H1 (cell line): Measurements from ENCODE around the gene RRAS. TPM values are rescaled to one million over a fixed set of nuclear protein-coding genes. Genes with fewer than 3 reads are reported as not detected.
A peak's percentile ranks its signal among the peaks of the same experiment; 100 is the strongest.

Experiments
- CTCF ChIA-PET: fragments of 300-600 bp; sonication (Branson Sonifier 250); formaldehyde crosslinking; loops from one replicate; lab custom pipeline; 2021; ENCODE audit not compliant: partially characterized antibody; lab: Charles Lee
- POLR2A ChIA-PET: fragments of 300-600 bp; sonication (Branson Sonifier 250); formaldehyde crosslinking; loops from one replicate; lab custom pipeline; 2021; ENCODE audit warnings: inconsistent platforms; ENCODE audit not compliant: partially characterized antibody; lab: Charles Lee
- DNase-seq, 2 experiments: peaks; one replicate each; pipeline versions ENCODE4 v3.0.0 to v3.0.0-alpha.2; 2010 to 2022; ENCODE audit warnings: low spot score in 2 of 2, low read depth in 1 of 2, mixed read lengths in 1 of 2
- FAIRE-seq: peaks from 2 replicates; lab custom pipeline; 2011; peaks lifted over from hg19 to GRCh38; lab: Jason Lieb, UNC
- H2AFZ ChIP-seq: 2 replicates; pipeline ENCODE4 v1.8.1; 2012; ENCODE audit warnings: low read length, inconsistent platforms
- H2AK5ac ChIP-seq: 2 replicates; pipeline ENCODE4 v1.6.1; 2013; ENCODE audit warnings: low read depth, low read length
- H2BK120ac ChIP-seq: replicated peaks from 2 replicates; pipeline ENCODE3; 2013; ENCODE audit warnings: low read depth, low read length, inconsistent platforms
- H2BK12ac ChIP-seq: 2 replicates; pipeline ENCODE4 v1.6.1; 2013; ENCODE audit warnings: low read depth, low read length
- H2BK15ac ChIP-seq: 2 replicates; pipeline ENCODE4 v1.6.1; 2013; ENCODE audit warnings: low read length
- H2BK20ac ChIP-seq: 2 replicates; pipeline ENCODE4 v1.6.1; 2013; ENCODE audit warnings: low read length
- H2BK5ac ChIP-seq: 2 replicates; pipeline ENCODE4 v1.6.1; 2013; ENCODE audit warnings: low read depth, low read length
- H3K14ac ChIP-seq: 2 replicates; pipeline ENCODE4 v1.6.1; 2013; ENCODE audit warnings: inconsistent platforms; ENCODE audit not compliant: insufficient read length
- H3K18ac ChIP-seq: 2 replicates; pipeline ENCODE4 v1.6.1; 2013; ENCODE audit warnings: low read length; ENCODE audit errors: extremely low read depth
- H3K23ac ChIP-seq: 2 replicates; pipeline ENCODE4 v1.6.1; 2013; ENCODE audit warnings: inconsistent platforms; ENCODE audit not compliant: insufficient read length
- H3K23me2 ChIP-seq: 2 replicates; pipeline ENCODE4 v1.6.1; 2013; ENCODE audit warnings: low read depth, low read length
- H3K27ac ChIP-seq: 2 replicates; pipeline ENCODE4 v1.6.1; 2011; ENCODE audit warnings: low read depth, low read length, inconsistent platforms
- H3K27me3 ChIP-seq, 4 experiments: replicated peaks in 1 of 4; 1 replicate in 1 of 4; 2 replicates in 3 of 4; pipeline versions ENCODE4 v1.6.1 to v1.8.1; 2011 to 2013; ENCODE audit warnings: low read length in 3 of 4, mild to moderate bottlenecking in 3 of 4, inconsistent platforms in 2 of 4, mixed read lengths in 2 of 4, moderate library complexity in 1 of 4; ENCODE audit not compliant: control insufficient read depth in 3 of 4, insufficient read depth in 3 of 4; ENCODE audit errors: extremely low read depth in 1 of 4
- H3K36me3 ChIP-seq, 4 experiments: 2 replicates each; pipeline versions ENCODE4 v1.6.1 to v1.8.1; 2011 to 2013; ENCODE audit warnings: mild to moderate bottlenecking in 4 of 4, low read length in 3 of 4, moderate library complexity in 2 of 4, control low read depth in 1 of 4, inconsistent platforms in 1 of 4; ENCODE audit not compliant: insufficient read depth in 4 of 4, control insufficient read depth in 2 of 4
- H3K4ac ChIP-seq: replicated peaks from 2 replicates; pipeline ENCODE3; 2013; ENCODE audit warnings: low read length, low read depth, mixed read lengths, inconsistent platforms; ENCODE audit not compliant: insufficient read length
- H3K4me1 ChIP-seq, 4 experiments: replicated peaks in 1 of 4; 1 replicate in 1 of 4; 2 replicates in 3 of 4; pipeline versions ENCODE4 v1.6.1 to v1.8.1; 2011 to 2013; ENCODE audit warnings: low read length in 3 of 4, inconsistent platforms in 2 of 4, mixed read lengths in 1 of 4; ENCODE audit not compliant: insufficient read depth in 4 of 4, control insufficient read depth in 3 of 4
- H3K4me2 ChIP-seq, 2 experiments: 2 replicates each; pipeline versions ENCODE4 v1.6.1 to v1.8.1; 2011 to 2013; ENCODE audit warnings: low read depth in 2 of 2, low read length in 2 of 2, control low read depth in 1 of 2, inconsistent platforms in 1 of 2, mild to moderate bottlenecking in 1 of 2; ENCODE audit not compliant: insufficient read depth in 1 of 2
- H3K4me3 ChIP-seq, 4 experiments: fragments of 200-600, 300-600 bp in 1 of 4; sonication (generic), shearing (Covaris generic), sonication (Bioruptor Twin) in 1 of 4; 2 replicates each; pipeline versions ENCODE4 v1.5.1 to v1.8.1; 2011 to 2016; ENCODE audit warnings: low read length in 4 of 4, low read depth in 3 of 4, control low read depth in 2 of 4, inconsistent platforms in 2 of 4, mild to moderate bottlenecking in 2 of 4, mixed read lengths in 1 of 4, moderate library complexity in 1 of 4; ENCODE audit not compliant: insufficient read depth in 2 of 4; ENCODE audit errors: extremely low read depth in 1 of 4
- H3K56ac ChIP-seq: replicated peaks from 2 replicates; pipeline ENCODE3; 2013; ENCODE audit warnings: low read depth, mild to moderate bottlenecking, mixed read lengths, low read length, inconsistent platforms; ENCODE audit not compliant: insufficient read length
- H3K79me1 ChIP-seq: 2 replicates; pipeline ENCODE4 v1.6.1; 2013; ENCODE audit warnings: low read depth, low read length, control low read depth
- H3K79me2 ChIP-seq, 2 experiments: 2 replicates each; pipeline versions ENCODE4 v1.6.1 to v1.8.1; 2012 to 2013; ENCODE audit warnings: low read length in 2 of 2, mild to moderate bottlenecking in 2 of 2, inconsistent platforms in 1 of 2; ENCODE audit not compliant: insufficient read depth in 2 of 2, control insufficient read depth in 1 of 2
- H3K9ac ChIP-seq, 4 experiments: replicated peaks in 1 of 4; 1 replicate in 1 of 4; 2 replicates in 3 of 4; pipeline versions ENCODE4 v1.6.1 to v1.8.1; 2011 to 2013; ENCODE audit warnings: low read depth in 3 of 4, low read length in 3 of 4, control low read depth in 2 of 4, mild to moderate bottlenecking in 2 of 4, moderate library complexity in 2 of 4, inconsistent platforms in 1 of 4; ENCODE audit errors: extremely low read depth in 1 of 4
- H3K9me3 ChIP-seq, 2 experiments: 2 replicates each; pipeline versions ENCODE4 v1.6.1 to v1.8.1; 2012 to 2013; ENCODE audit warnings: mild to moderate bottlenecking in 2 of 2, moderate library complexity in 2 of 2, control low read depth in 1 of 2, inconsistent platforms in 1 of 2, low read depth in 1 of 2, low read length in 1 of 2, mixed read lengths in 1 of 2; ENCODE audit not compliant: insufficient read depth in 2 of 2
- H4K20me1 ChIP-seq, 2 experiments: replicated peaks in 1 of 2; 2 replicates each; pipeline versions ENCODE3 to v1.8.1; 2011 to 2013; ENCODE audit warnings: inconsistent platforms in 2 of 2, low read length in 2 of 2, mild to moderate bottlenecking in 1 of 2; ENCODE audit not compliant: insufficient read depth in 2 of 2, control insufficient read depth in 1 of 2
- H4K5ac ChIP-seq: 2 replicates; pipeline ENCODE4 v1.6.1; 2013; ENCODE audit warnings: low read length, low read depth, mixed read lengths, inconsistent platforms; ENCODE audit not compliant: insufficient read length
- H4K8ac ChIP-seq: 2 replicates; pipeline ENCODE4 v1.8.0; 2013; ENCODE audit warnings: mild to moderate bottlenecking, moderate library complexity, low read length, inconsistent platforms; ENCODE audit not compliant: insufficient read depth; ENCODE audit errors: extremely low read depth
- H4K91ac ChIP-seq: replicated peaks from 2 replicates; pipeline ENCODE3; 2013; ENCODE audit warnings: low read length, mixed read lengths, inconsistent platforms; ENCODE audit not compliant: insufficient read length
- ASH2L ChIP-seq: fragments of 200-600, 300-600 bp; sonication (generic); IDR thresholded peaks from one replicate; pipeline ENCODE4 v1.7.1; 2017; ENCODE audit warnings: low read length
- CBX5 ChIP-seq: fragments of 300-800, 300-1000 bp; sonication (generic); IDR thresholded peaks from 2 replicates; pipeline ENCODE4 v1.7.1; 2016; ENCODE audit warnings: antibody characterized with exemption, low read length, low read depth
- CHD2 ChIP-seq: IDR thresholded peaks from 2 replicates; pipeline ENCODE4 v1.6.1; 2012; ENCODE audit warnings: low read length, improper control_type of control experiment
- EZH2 ChIP-seq: fragments of 200-600 bp; sonication (generic); IDR thresholded peaks from 2 replicates; pipeline ENCODE4 v1.7.1; 2012; ENCODE audit warnings: low read depth, mild to moderate bottlenecking, moderate library complexity, low read length, inconsistent platforms; ENCODE audit not compliant: severe bottlenecking
- GABPA ChIP-seq: IDR thresholded peaks from 2 replicates; pipeline ENCODE4 v1.6.1; 2011; ENCODE audit warnings: mild to moderate bottlenecking, low read length, moderate library complexity, borderline replicate concordance; ENCODE audit not compliant: insufficient read depth
- MAFK ChIP-seq: IDR thresholded peaks from 2 replicates; pipeline ENCODE4 v1.6.1; 2012; ENCODE audit warnings: low read depth, mild to moderate bottlenecking, improper control_type of control experiment, low read length
- RBBP5 ChIP-seq: IDR thresholded peaks from 2 replicates; pipeline ENCODE4 v1.7.1; 2012; ENCODE audit warnings: low read depth, mild to moderate bottlenecking, inconsistent platforms, low read length, moderate library complexity, borderline replicate concordance
- RNF2 ChIP-seq: fragments of 200-900, 300-1000 bp; sonication (generic); IDR thresholded peaks from 2 replicates; pipeline ENCODE4 v1.7.1; 2016; ENCODE audit warnings: borderline replicate concordance, low read depth, mild to moderate bottlenecking, antibody characterized with exemption, low read length; ENCODE audit not compliant: poor library complexity, severe bottlenecking; ENCODE audit errors: missing control alignments
- RXRA ChIP-seq: IDR thresholded peaks from 2 replicates; pipeline ENCODE4 v1.6.1; 2011; ENCODE audit warnings: low read depth, mild to moderate bottlenecking, low read length, moderate library complexity; ENCODE audit not compliant: insufficient read depth
- SAP30 ChIP-seq: fragments of 300-600 bp; sonication (generic); IDR thresholded peaks from 2 replicates; pipeline ENCODE4 v1.7.1; 2012; ENCODE audit warnings: low read length, moderate library complexity, mild to moderate bottlenecking, inconsistent platforms; ENCODE audit not compliant: insufficient read depth, insufficient replicate concordance
- TAF1 ChIP-seq: IDR thresholded peaks from 2 replicates; pipeline ENCODE4 v1.6.1; 2011; ENCODE audit warnings: mild to moderate bottlenecking, low read depth, low read length
- WGBS, 2 experiments: shearing (Covaris generic) in 1 of 2; methylation state at CpG; one replicate each; pipeline versions ENCODE4 v1.1.6 to v1.1.7; 2013 to 2015; ENCODE audit warnings: low lambda C conversion rate in 2 of 2, mixed read lengths in 2 of 2, inconsistent platforms in 1 of 2, low coverage in 1 of 2, missing lambda C conversion rate in 1 of 2; ENCODE audit not compliant: insufficient replicate concordance in 2 of 2, insufficient coverage in 1 of 2, insufficient read length in 1 of 2; ENCODE audit errors: extremely low coverage in 1 of 2, missing lambda C conversion rate in 1 of 2; 5-methylcytosine and 5-hydroxymethylcytosine counted together
- polyA plus RNA-seq, 7 experiments: library from polyadenylated mRNA; depleted of rRNA in 3 of 7; stranded (reverse) in 5 of 7; unstranded in 2 of 7; fragments of >200 nt in 5 of 7; fragments of 200-250 nt in 2 of 7; gene quantifications; 1 replicate in 5 of 7; 2 replicates in 1 of 7; 4 replicates in 1 of 7; pipeline versions ENCODE4 v1.2.1 to v1.2.3, GENCODE V29; 2011 to 2013; ENCODE audit warnings: missing spikeins in 2 of 7, mixed read lengths in 2 of 7
- total RNA-seq: library from RNA; stranded (reverse); fragmentation: NEBNext Ultra II Directional; extraction: Animal tissue kit (Norgen Biotek cat#: 25700); gene quantifications from 2 replicates; pipeline ENCODE4 v1.2.1, GENCODE V29; 2021

Gene RRAS
- total and polyA plus RNA-seq, 2 of the 8 experiments (the other 6 are each of a cell fraction or from before 2014, with no cell fraction given) = 17.7 to 49.1 TPM

DNA sequence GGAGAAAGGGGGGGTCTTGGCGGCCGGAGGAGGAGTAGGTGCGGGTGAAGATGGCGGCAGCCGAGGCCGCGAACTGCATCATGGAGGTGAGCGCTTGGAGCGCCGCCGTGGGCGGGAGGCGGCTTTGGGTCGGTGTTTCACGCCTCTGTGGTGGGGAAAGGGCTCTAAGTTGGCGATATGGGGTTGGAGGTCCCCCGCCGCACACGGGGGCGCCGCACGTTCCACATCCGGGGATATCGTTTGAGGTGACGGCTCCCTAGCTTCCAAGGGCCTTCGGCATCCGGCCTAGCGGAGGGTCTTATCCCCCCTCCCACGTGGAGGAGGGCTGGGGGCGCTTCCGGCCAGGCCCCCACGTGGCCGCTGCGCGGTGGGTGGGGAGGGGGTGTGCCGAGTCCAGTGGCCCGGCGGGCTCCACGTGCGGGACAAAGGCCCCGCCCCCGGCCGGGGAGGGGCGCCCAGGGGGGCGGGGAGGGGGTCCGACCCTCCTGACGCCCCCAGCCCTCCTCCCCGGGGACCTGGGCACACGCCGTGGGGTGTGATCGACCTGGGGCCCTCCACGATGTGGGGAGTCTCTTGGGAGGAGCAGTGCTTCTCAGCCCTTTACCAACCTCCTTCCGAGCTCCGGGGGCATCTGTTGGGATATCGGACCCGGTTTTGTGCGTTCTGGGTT, 37.4 kb upstream of the RRAS start, which contains the start of gene PRMT1:
Gene PRMT1, plus strand, starts transcription at position 41 of the 670 bp plus-strand sequence. Its CDS starts 10 bp downstream, at position 51.
- H2BK120ac ChIP-seq = peak within 1 kb of the TSS; percentile 99
- peak within 1 kb of the TSS; percentile 99 for H4K5ac ChIP-seq
- peaks cover 17 to 48% of the 10 kb centered on the region in 2 experiments for H3K79me2 ChIP-seq
- peak within 1 kb of the TSS; percentile 71 to 76 for H3K4me2 ChIP-seq
- H3K14ac ChIP-seq = no peak within 1 kb of the TSS
- peak within 1 kb of the TSS; percentile 98 for H3K18ac ChIP-seq
- no peak within 1 kb of the TSS for H3K23ac ChIP-seq
- H2AK5ac ChIP-seq = peak within 1 kb of the TSS; percentile 83
- peak within 1 kb of the TSS; percentile 99 for H4K91ac ChIP-seq
- H2AFZ ChIP-seq = peak within 1 kb of the TSS; percentile 95
- WGBS, 2 experiments = 1% methylated on average over 37 of the region's 57 CpGs; no CpG with 5 or more reads in 1 of the 2 experiments
- peak within 1 kb of the TSS; percentile 100 for H3K27ac ChIP-seq
- H3K9ac ChIP-seq = peak within 1 kb of the TSS; percentile 94 to 100 (median 100)
- ChIA-PET CTCF (interaction anchor here (0.6 to 2.6 kb wide), 7 partner anchors 9 to 115 kb away, joined by 3 to 11 read pairs (median 6); no protein-coding TSS in a partner anchor), POLR2A (interaction anchor here (0.8 to 14.5 kb wide), 33 partner anchors 12 to 1058 kb away, joined by 3 to 275 read pairs (median 5); partner anchors contain the start of genes ADM5, AKT1S1, ATF5 and BCL2L12)
- DNase-seq (peak in 1 of 2 experiments; percentile 77), FAIRE-seq (no peak)
- peaks cover 8 to 17% (median 12%) of the 10 kb centered on the region in 4 experiments for H3K36me3 ChIP-seq
- peak within 1 kb of the TSS; percentile 100 for H4K8ac ChIP-seq
- H2BK12ac ChIP-seq = peak within 1 kb of the TSS; percentile 99; the same call in 1 of the 2 replicates
- peak within 1 kb of the TSS; percentile 82 to 99 (median 86) for H3K4me3 ChIP-seq
- H2BK5ac ChIP-seq = peak within 1 kb of the TSS; percentile 99
- H3K79me1 ChIP-seq = peaks cover 6% of the 10 kb centered on the region
- peaks cover 17 to 29% of the 10 kb centered on the region in 2 experiments for H4K20me1 ChIP-seq
- H3K27me3 ChIP-seq = no peaks in the 10 kb centered on the region
- H3K23me2 ChIP-seq = peaks cover 4% of the 10 kb centered on the region
- peak within 1 kb of the TSS; percentile 100 for H3K56ac ChIP-seq
- H2BK20ac ChIP-seq = no peak within 1 kb of the TSS; the same call in 1 of the 2 replicates
- peak within 1 kb of the TSS; percentile 81; the same call in 1 of the 2 replicates for H2BK15ac ChIP-seq
- H3K4me1 ChIP-seq = peaks cover 2 to 17% (median 10%) of the 10 kb centered on the region in 4 experiments
- no peaks in the 10 kb centered on the region for H3K9me3 ChIP-seq
- H3K4ac ChIP-seq = peak within 1 kb of the TSS; percentile 99
- TF ChIP-seq SAP30 (no peak), CBX5 (no peak), MAFK (no peak), RBBP5 (no peak), ASH2L (peak; percentile 43), GABPA (no peak), RXRA (no peak), RNF2 (no peak), EZH2 (no peak), CHD2 (no peak), TAF1 (peak; percentile 90)
